Measurements from ENCODE around the gene CAND2.

- TF ChIP-seq EP300 (conservative IDR thresholded peaks at IDR 0.05; ENCODE audit: poor library complexity, severe bottlenecking): no peak
- no peak for TF ChIP-seq CTCF (IDR thresholded peaks at IDR 0.05; ENCODE audit: poor library complexity, severe bottlenecking)
These were observed 26.7 kb upstream of the CAND2 start for GRCh38 chr3:12769761-12770160.

All from neural cell (in vitro differentiated cells).